HepG2 (cell line): ENCODE results near the gene RNF114. TPM values are rescaled to one million over a fixed set of nuclear protein-coding genes. Genes with fewer than 3 reads are reported as not detected.

Source experiments
- GATA4 ChIP-seq: sonication (generic); IDR thresholded peaks from 2 replicates; pipeline ENCODE4 v1.6.1; 2016; ENCODE audit warnings: antibody characterized with exemption, low read depth, borderline replicate concordance
- NFIC ChIP-seq: IDR thresholded peaks from 2 replicates; pipeline ENCODE4 v1.6.1; 2012; ENCODE audit warnings: mild to moderate bottlenecking, low read length, inconsistent platforms
- SOX6 ChIP-seq, 2 experiments: fragments of 450-650 bp in 1 of 2; sonication (generic) in 1 of 2; formaldehyde crosslinking in 1 of 2; IDR thresholded peaks; 2 replicates each; pipeline versions ENCODE4 v1.4.0 to v1.6.1; 2017 to 2020; ENCODE audit warnings: antibody characterized with exemption in 1 of 2, mild to moderate bottlenecking in 1 of 2, missing genetic modification reagents in 1 of 2
- SPEN ChIP-seq: sonication (generic); formaldehyde crosslinking; IDR thresholded peaks from 2 replicates; pipeline ENCODE4 v1.5.1; 2020; ENCODE audit warnings: low read depth, mild to moderate bottlenecking, missing genetic modification reagents
- TARDBP ChIP-seq: sonication (generic); formaldehyde crosslinking; IDR thresholded peaks from 2 replicates; pipeline ENCODE4 v1.8.0; 2022; ENCODE audit warnings: mild to moderate bottlenecking, missing genetic modification reagents
- TEAD3 ChIP-seq: optimal IDR thresholded peaks from 2 replicates; pipeline ENCODE3; 2016; ENCODE audit warnings: borderline replicate concordance
- TOPORS ChIP-seq: sonication (generic); formaldehyde crosslinking; IDR thresholded peaks from 2 replicates; pipeline ENCODE4 v1.8.0; 2023; ENCODE audit warnings: mild to moderate bottlenecking, missing genetic modification reagents
- ZKSCAN1 ChIP-seq: fragments of 150-350 bp; IDR thresholded peaks from 2 replicates; pipeline ENCODE4 v1.6.1; 2014; ENCODE audit warnings: low read length
- ZNF274 ChIP-seq: sonication (generic); formaldehyde crosslinking; IDR thresholded peaks from 2 replicates; pipeline ENCODE4 v1.5.1; 2020; ENCODE audit warnings: mild to moderate bottlenecking, missing genetic modification reagents
- ZNF660 ChIP-seq: sonication (generic); formaldehyde crosslinking; IDR thresholded peaks from 2 replicates; pipeline ENCODE4 v1.5.1; 2020; ENCODE audit warnings: mild to moderate bottlenecking, low read depth, missing genetic modification reagents, borderline replicate concordance
- ZSCAN21 ChIP-seq: sonication (generic); formaldehyde crosslinking; IDR thresholded peaks from 2 replicates; pipeline ENCODE4 v1.8.0; 2022; ENCODE audit warnings: mild to moderate bottlenecking, missing genetic modification reagents, moderate library complexity, borderline replicate concordance
- polyA plus RNA-seq, 8 experiments: library from polyadenylated mRNA; depleted of rRNA in 3 of 8; stranded (reverse) in 7 of 8; unstranded in 1 of 8; fragments of >200 nt; fragmentation: Illumina TruSeq in 4 of 8; extraction: Trizol in 4 of 8; gene quantifications; 2 replicates each; pipeline versions ENCODE4 v1.2.1 to v1.2.3, GENCODE V29; 2011 to 2016; ENCODE audit warnings: low read depth in 4 of 8, missing spikeins in 1 of 8, mixed read lengths in 1 of 8; ENCODE audit not compliant: insufficient read depth in 1 of 8
- total RNA-seq, 5 experiments: library from RNA; depleted of rRNA; stranded (reverse); fragments of >200 nt; fragmentation: Illumina TruSeq; extraction: Trizol; gene quantifications; 2 replicates each; pipeline ENCODE4 v1.2.3, GENCODE V29; 2016; ENCODE audit warnings: low read depth in 1 of 5
- TF ChIP-seq, protein P1 (sequence below): sonication (generic); formaldehyde crosslinking; IDR thresholded peaks from 2 replicates; pipeline ENCODE4 v1.5.1; 2020; ENCODE audit warnings: mild to moderate bottlenecking, missing genetic modification reagents, moderate library complexity
- TF ChIP-seq, protein P2 (sequence below): IDR thresholded peaks from 2 replicates; pipeline ENCODE4 v1.6.1; 2016; ENCODE audit warnings: control low read depth
- TF ChIP-seq, protein P3 (sequence below): IDR thresholded peaks from 2 replicates; pipeline ENCODE4 v1.6.1; 2016; ENCODE audit warnings: missing biosample characterization, missing genetic modification reagents, low read depth
- TF ChIP-seq, protein P4 (sequence below): sonication (generic); formaldehyde crosslinking; IDR thresholded peaks from 2 replicates; pipeline ENCODE4 v1.9.0; 2021; ENCODE audit warnings: mild to moderate bottlenecking, missing genetic modification reagents

The RNF114 gene
- total and polyA plus RNA-seq, 2 of the 13 experiments (the other 11 are each of a cell fraction or from before 2014, with no cell fraction given) = 119 to 126 TPM

DNA sequence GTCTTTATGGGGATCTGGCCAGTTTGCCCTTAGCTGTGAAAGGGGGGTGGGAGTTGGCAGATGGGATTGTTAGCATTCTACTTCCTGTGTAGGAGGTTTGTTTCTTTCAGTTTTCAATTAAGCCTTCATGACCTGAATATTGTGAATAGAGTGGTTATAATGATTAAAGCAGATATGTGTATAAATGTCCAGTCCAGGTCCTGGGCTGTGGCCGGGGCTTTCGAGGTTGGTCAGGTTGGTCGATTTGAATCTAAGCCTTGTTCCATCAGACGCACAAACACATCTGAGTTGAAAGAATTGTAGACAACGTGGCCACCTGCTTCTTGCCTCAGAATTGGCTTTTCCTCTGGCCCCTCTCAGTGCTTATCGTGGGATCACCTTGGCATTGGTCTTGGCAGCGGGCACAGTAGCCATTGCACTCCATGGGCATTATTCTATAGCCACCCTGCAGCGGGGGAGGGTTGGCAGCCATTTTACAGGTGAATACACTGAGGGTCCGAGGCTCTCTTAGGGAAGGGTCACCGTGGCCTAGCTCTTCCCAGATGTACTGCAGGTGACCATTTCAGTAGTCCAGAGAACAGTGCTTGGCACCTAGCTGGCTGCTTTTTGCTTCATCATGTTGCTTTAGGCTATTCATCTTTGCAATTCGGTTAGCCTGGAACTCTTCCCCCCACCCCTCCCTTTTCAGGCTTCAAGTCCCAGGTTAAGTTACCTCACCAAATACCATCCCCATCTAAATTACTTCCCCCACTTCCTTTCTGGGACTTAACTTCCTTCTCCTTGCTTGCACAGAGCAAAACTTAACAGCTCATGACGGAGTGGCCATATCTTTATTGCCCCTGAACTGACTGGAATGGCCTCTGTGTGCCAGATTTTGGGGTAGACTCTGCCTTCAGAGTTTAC is 1.1 kb downstream of the RNF114 start (continued):
- TF ChIP-seq TARDBP (CRISPR knock-in tag) (0 out of 2 replicates have a peak, but pooled peaks have one; percentile 18), ZKSCAN1 (no peak), GATA4 (no peak), TOPORS (CRISPR knock-in tag) (no peak), ZNF660 (CRISPR knock-in tag) (no peak), ZNF274 (CRISPR knock-in tag) (peak; percentile 39; the same call in 1 of the 2 replicates), SPEN (CRISPR knock-in tag) (no peak), SOX6 (IDR thresholded peaks at IDR 0.05) (no peak), SOX6 (CRISPR knock-in tag; IDR thresholded peaks at IDR 0.05) (no peak), ZSCAN21 (CRISPR knock-in tag) (peak; percentile 34; the same call in 1 of the 2 replicates), TEAD3 (CRISPR knock-in tag) (no peak), NFIC (no peak)
- TF ChIP-seq, protein P1, sequence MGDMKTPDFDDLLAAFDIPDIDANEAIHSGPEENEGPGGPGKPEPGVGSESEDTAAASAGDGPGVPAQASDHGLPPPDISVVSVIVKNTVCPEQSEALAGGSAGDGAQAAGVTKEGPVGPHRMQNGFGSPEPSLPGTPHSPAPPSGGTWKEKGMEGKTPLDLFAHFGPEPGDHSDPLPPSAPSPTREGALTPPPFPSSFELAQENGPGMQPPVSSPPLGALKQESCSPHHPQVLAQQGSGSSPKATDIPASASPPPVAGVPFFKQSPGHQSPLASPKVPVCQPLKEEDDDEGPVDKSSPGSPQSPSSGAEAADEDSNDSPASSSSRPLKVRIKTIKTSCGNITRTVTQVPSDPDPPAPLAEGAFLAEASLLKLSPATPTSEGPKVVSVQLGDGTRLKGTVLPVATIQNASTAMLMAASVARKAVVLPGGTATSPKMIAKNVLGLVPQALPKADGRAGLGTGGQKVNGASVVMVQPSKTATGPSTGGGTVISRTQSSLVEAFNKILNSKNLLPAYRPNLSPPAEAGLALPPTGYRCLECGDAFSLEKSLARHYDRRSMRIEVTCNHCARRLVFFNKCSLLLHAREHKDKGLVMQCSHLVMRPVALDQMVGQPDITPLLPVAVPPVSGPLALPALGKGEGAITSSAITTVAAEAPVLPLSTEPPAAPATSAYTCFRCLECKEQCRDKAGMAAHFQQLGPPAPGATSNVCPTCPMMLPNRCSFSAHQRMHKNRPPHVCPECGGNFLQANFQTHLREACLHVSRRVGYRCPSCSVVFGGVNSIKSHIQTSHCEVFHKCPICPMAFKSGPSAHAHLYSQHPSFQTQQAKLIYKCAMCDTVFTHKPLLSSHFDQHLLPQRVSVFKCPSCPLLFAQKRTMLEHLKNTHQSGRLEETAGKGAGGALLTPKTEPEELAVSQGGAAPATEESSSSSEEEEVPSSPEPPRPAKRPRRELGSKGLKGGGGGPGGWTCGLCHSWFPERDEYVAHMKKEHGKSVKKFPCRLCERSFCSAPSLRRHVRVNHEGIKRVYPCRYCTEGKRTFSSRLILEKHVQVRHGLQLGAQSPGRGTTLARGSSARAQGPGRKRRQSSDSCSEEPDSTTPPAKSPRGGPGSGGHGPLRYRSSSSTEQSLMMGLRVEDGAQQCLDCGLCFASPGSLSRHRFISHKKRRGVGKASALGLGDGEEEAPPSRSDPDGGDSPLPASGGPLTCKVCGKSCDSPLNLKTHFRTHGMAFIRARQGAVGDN (CRISPR knock-in tag) = no peak; the same call in 1 of the 2 replicates
- TF ChIP-seq, protein P2, sequence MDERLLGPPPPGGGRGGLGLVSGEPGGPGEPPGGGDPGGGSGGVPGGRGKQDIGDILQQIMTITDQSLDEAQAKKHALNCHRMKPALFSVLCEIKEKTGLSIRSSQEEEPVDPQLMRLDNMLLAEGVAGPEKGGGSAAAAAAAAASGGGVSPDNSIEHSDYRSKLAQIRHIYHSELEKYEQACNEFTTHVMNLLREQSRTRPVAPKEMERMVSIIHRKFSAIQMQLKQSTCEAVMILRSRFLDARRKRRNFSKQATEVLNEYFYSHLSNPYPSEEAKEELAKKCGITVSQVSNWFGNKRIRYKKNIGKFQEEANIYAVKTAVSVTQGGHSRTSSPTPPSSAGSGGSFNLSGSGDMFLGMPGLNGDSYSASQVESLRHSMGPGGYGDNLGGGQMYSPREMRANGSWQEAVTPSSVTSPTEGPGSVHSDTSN (CRISPR knock-in tag) = no peak
- TF ChIP-seq, protein P3, sequence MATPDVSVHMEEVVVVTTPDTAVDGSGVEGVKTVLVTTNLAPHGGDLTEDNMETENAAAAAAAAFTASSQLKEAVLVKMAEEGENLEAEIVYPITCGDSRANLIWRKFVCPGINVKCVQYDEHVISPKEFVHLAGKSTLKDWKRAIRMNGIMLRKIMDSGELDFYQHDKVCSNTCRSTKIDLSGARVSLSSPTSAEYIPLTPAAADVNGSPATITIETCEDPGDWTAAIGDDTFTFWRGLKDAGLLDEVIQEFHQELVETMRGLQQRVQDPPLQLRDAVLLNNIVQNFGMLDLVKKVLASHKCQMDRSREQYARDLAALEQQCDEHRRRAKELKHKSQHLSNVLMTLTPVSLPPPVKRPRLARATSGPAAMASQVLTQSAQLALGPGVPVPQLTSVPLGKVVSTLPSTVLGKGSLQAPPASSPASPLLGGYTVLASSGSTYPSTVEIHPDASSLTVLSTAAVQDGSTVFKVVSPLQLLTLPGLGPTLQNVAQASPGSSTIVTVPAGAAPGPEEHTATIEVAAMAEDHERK (CRISPR knock-in tag) = no peak
- TF ChIP-seq, protein P4, sequence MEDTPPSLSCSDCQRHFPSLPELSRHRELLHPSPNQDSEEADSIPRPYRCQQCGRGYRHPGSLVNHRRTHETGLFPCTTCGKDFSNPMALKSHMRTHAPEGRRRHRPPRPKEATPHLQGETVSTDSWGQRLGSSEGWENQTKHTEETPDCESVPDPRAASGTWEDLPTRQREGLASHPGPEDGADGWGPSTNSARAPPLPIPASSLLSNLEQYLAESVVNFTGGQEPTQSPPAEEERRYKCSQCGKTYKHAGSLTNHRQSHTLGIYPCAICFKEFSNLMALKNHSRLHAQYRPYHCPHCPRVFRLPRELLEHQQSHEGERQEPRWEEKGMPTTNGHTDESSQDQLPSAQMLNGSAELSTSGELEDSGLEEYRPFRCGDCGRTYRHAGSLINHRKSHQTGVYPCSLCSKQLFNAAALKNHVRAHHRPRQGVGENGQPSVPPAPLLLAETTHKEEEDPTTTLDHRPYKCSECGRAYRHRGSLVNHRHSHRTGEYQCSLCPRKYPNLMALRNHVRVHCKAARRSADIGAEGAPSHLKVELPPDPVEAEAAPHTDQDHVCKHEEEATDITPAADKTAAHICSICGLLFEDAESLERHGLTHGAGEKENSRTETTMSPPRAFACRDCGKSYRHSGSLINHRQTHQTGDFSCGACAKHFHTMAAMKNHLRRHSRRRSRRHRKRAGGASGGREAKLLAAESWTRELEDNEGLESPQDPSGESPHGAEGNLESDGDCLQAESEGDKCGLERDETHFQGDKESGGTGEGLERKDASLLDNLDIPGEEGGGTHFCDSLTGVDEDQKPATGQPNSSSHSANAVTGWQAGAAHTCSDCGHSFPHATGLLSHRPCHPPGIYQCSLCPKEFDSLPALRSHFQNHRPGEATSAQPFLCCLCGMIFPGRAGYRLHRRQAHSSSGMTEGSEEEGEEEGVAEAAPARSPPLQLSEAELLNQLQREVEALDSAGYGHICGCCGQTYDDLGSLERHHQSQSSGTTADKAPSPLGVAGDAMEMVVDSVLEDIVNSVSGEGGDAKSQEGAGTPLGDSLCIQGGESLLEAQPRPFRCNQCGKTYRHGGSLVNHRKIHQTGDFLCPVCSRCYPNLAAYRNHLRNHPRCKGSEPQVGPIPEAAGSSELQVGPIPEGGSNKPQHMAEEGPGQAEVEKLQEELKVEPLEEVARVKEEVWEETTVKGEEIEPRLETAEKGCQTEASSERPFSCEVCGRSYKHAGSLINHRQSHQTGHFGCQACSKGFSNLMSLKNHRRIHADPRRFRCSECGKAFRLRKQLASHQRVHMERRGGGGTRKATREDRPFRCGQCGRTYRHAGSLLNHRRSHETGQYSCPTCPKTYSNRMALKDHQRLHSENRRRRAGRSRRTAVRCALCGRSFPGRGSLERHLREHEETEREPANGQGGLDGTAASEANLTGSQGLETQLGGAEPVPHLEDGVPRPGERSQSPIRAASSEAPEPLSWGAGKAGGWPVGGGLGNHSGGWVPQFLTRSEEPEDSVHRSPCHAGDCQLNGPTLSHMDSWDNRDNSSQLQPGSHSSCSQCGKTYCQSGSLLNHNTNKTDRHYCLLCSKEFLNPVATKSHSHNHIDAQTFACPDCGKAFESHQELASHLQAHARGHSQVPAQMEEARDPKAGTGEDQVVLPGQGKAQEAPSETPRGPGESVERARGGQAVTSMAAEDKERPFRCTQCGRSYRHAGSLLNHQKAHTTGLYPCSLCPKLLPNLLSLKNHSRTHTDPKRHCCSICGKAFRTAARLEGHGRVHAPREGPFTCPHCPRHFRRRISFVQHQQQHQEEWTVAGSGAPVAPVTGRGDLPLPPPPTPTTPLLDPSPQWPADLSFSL (CRISPR knock-in tag) = no peak
